Posterior cingulate gyrus (tissue), 11 donors: ENCODE results near the gene TAOK3.
"Not testable (repeated sequence)": the region's sequence is repeated elsewhere in the genome, so short reads cannot be mapped to it uniquely, and the experiment has no call there.

Experiments used
- DNase-seq, 10 donors: peaks; one replicate each; pipeline versions ENCODE4 v3.0.0 to v3.0.0-alpha.2; 2020 to 2021; ENCODE audit warnings: mixed read lengths in 3 of 10
- intact Hi-C: fragments of 100-400 bp; cut with DNase I; formaldehyde crosslinking; loops from one replicate; pipeline ENCODE4 v1.15.1; 2023

Gene TAOK3

DNA sequence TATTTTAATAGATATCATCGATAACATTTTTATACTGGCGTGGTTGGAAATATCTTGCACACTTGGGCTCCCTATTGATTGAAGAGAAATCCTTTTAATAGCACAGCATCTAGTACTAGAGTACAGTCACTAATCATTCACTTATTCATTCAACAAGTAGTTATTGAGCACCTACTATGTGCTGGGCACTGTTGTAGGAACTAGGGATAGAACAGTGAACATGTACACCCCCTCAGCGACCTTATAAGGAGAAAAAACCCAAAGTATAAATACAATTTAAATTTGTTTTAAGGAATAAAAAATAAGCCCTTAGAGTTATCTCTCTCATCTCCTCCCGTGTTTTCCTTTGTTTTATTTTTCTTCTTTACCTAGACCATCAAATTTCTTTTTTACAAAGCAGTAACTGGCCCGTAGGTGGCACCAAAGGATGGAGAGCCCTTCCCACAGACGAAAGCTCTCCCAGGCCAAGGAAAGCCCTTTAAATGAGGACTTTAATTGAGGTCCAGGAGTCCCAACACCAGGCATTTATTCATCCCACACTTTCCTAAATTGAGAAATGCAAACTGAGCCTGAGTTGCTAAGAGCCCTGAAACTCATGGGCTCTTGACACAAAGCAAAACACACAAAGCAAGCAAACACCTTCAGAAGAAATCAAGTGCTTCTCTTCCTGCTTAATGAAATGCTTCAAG lies 207.8 kb downstream of the TAOK3 start:
- DNase-seq = peak in 4 of 10 donors; percentile 29 to 83 (median 52)
- intact Hi-C loops = no loop called here

DNA sequence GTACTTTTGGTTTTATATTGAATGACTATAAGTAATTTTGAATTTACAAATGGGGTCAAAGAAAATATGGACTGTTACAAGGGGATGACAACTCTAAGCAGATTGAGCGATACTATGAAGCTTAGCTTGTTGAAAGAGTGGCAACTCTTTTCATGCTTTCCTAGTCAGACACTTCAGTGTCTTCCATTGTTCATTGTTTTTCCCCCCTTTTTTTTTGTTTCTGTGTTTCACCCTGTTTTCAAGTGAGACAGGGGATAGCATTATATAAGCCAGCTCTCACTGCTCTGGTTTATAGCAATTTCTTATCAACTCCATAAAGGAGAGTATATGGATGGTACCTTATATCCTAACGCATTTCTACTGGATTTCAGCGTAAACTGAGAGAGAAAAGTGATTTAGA lies 212.2 kb downstream of the TAOK3 start:
- DNase-seq = no peak
- intact Hi-C loops = no loop called here

DNA sequence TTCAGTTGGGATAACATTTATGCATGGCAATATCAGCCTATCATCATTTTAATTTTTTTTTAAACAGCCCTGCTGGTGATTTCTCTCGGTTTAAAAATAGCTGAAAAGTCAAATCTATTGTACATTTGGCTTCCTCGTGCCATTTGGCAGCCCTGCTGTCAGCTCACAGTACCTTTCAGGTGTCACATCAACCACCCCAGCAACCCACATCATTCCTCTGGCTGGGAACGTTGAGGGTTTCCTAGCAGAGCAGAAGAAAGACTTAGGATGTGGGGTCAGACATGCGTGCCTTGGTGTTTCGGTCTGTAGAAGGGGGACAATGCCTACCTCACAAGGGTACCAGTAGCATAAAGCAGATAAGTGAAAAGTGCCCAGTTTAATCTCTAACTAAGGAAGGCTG lies 221.0 kb downstream of the TAOK3 start:
- intact Hi-C loops = no loop called here
- DNase-seq = no peak

DNA sequence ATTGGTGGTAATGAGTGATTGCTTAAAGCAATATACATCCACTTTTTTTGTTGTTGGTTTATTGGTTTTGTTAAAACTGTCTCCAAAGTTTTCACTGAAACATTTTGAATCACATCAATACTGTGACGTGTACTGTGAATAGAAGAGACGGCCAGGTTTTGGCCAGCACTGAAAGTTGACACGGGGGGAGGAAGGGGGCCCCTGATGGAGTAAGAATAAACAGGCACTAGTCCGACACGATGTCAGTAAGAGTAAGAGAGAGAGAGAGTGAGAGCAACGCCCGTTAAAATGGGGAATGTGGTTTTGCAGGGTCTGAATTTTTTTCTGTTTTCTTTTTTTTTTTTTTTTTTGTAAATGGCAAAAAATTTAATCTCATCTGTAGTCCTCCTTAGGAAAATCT lies 222.1 kb downstream of the TAOK3 start:
- DNase-seq = no peak
- intact Hi-C loops = no loop called here

- DNase-seq = no peak
- intact Hi-C loops = no loop called here
These were observed 224.4 kb downstream of the TAOK3 start for GRCh38 chr12:118148287-118148686.

GRCh38 chr12:118145798-118146156 lies 226.9 kb downstream of the TAOK3 start:
- no peak for DNase-seq
- intact Hi-C loops = no loop called here

DNA sequence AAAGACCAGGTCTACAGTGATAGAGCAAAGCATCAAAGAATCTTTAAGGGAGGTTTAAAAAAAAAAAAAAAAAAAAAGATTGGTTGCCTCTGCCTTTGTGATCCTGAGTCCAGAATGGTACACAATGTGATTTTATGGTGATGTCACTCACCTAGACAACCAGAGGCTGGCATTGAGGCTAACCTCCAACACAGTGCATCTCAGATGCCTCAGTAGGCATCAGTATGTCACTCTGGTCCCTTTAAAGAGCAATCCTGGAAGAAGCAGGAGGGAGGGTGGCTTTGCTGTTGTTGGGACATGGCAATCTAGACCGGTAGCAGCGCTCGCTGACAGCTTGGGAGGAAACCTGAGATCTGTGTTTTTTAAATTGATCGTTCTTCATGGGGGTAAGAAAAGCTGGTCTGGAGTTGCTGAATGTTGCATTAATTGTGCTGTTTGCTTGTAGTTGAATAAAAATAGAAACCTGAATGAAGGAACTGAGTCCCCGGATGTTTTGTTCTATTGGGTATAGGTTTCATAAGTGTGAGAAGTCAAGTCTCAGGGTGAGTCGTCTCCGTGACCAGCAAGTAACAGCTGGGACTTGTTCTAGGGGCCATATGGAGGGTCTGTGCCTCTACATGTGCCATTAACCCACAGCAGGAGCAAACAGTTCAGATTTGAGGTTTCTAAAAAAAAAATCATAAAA lies 227.5 kb downstream of the TAOK3 start:
- intact Hi-C loops = no loop called here
- peak in 1 of 10 donors; percentile 43 for DNase-seq

GRCh38 chr12:118144499-118144898 lies 228.2 kb downstream of the TAOK3 start:
- peak in 2 of 10 donors; percentile 35 to 53 for DNase-seq
- intact Hi-C loops = no loop called here

DNA sequence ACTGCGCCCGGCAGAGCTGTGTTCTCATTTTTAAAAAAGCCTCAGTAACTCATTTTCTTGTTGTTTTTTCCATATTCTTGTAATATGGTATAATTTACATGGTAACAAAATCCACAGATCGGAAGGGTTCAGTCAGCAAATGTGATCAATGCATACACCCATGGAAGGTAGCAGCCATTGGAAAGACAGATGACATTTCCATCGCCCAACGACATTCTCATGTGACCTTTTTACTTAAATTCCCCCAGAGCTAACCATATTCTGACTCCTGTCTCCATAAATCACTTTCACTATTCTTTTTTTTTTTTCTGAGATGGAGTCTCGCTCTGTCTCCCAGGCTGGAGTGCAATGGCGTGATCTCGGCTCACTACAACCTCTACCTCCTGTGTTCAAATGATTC lies 231.9 kb downstream of the TAOK3 start:
- intact Hi-C loops = no loop called here
- DNase-seq = no peak

GRCh38 chr12:118137148-118137678 lies 235.5 kb downstream of the TAOK3 start:
- no peak for DNase-seq
- intact Hi-C loops = loop anchor here (5.0 kb wide), 1 partner anchor 50 kb away; no protein-coding TSS in a partner anchor

- intact Hi-C loops = loop anchor here (5.0 kb wide), 1 partner anchor 51 kb away; no protein-coding TSS in a partner anchor
- peak; percentile 24 to 91 (median 50) for DNase-seq
These were observed 236.1 kb downstream of the TAOK3 start for GRCh38 chr12:118136559-118137003.

GRCh38 chr12:118135788-118136558 lies 236.7 kb downstream of the TAOK3 start, which contains the start of gene PEBP1:
Gene PEBP1, plus strand, starts transcription at chr12:118136124. Its CDS starts 86 bp downstream, at chr12:118136210.
- intact Hi-C loops = loop anchor here (5.0 kb wide), 1 partner anchor 51 kb away; no protein-coding TSS in a partner anchor
- peak; percentile 98 to 100 (median 99) for DNase-seq

GRCh38 chr12:118129436-118129835 lies 243.3 kb downstream of the TAOK3 start:
- intact Hi-C loops, DNase-seq: not testable (repeated sequence)

DNA sequence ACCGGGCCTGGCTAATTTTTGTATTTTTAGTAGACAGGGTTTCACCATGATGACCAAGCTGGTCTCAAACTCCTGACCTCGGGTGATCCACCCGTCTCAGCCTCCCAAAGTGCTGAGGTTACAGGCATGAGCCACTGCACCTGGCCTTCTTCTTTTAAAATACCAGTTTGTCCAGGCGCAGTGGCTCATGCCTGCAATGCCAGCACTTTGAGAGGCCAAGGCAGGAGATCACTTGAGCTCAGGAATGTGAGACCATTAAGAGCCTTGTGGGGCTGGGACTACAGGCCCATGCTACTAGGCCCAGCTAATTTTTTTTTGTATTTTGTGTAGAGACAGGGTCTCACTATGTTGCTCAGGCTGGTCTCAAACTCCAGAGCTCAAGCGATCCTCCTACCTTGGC lies 244.8 kb downstream of the TAOK3 start:
- intact Hi-C loops = no loop called here
- no peak for DNase-seq

DNA sequence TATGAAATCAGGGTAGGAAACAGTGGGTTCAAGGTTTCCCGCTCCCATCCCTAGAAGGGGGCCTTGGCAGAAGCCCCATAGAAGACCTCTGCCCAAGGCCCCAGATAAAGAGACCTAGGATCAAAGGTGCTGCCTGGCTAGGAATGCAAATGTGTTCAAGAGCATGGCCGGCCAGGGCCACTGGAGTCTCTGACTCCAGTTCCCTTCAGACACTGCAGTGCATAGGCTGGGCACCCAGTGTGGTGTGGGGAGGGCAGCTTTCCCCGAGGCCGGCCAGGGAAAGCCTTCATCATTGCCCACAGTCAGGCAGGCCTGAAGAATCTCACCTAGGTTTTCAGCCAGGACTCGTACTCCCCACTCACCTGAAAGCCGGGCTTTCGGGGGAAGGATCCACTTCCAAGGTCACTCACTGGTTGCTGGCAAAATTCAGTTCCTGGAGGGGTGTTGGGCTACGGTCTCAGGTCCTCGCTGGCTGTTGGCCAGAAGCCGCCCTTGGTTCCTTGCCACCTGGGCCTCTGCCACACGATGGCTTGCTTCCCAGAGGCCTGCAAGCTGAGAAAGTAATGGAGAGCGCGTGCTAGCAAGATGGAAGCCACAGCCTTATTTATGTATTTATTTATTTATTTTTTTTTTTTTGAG lies 246.5 kb downstream of the TAOK3 start:
- peak in 2 of 10 donors; percentile 77 to 82 for DNase-seq
- intact Hi-C loops = no loop called here

- intact Hi-C loops = no loop called here
- no peak for DNase-seq
These were observed 247.0 kb downstream of the TAOK3 start for GRCh38 chr12:118125743-118126118.

DNA sequence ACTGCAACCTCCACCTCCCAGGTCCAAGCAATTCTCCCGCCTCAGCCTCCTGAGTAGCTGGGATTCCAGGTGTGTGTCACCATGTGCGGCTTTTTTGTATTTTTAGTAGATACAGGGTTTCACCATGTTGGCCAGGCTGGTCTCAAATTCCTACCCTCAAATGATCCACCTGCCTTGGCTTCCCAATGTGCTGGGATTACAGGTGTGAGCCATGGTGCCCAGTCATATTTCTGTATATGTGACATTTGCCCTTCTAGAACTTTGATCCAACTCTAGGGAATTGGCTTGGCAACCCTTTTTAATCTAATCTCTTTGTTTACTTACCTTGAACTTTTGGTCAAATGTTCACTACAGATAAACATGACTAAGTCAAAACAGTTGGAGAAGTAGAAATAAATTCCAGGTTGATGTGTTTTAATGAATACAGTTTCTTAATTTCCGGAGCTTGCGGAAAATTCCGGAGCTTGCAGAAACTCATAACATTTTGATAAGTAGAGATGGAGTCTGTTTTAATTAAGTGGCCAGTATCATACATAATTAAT lies 248.3 kb downstream of the TAOK3 start:
- intact Hi-C loops = loop anchor here (5.0 kb wide), 1 partner anchor 248 kb away; the partner anchor contains the start of gene TAOK3
- peak in 2 of 10 donors; percentile 1 to 8 for DNase-seq

DNA sequence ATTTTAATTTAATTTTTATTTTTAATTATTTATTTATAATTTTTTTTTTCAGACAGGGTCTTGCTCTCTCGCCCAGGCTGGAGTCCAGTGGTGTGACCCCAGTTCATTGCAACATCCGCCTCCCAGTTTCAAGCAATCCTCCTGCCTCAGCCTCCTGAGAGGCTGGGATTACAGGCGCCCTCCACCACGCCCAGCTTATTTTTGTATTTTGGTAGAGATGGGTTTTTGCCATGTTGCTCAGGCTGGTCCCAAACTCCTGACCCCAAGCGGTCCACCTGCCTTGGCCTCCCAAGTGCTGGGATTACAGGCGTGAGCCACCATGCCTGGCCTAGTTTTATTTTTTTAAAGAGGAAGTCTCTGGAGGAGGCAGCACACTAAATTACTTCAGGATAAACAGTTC lies 250.4 kb downstream of the TAOK3 start:
- peak in 3 of 10 donors; percentile 18 to 63 (median 32) for DNase-seq
- intact Hi-C loops = loop anchor here (5.0 kb wide), 1 partner anchor 250 kb away; the partner anchor contains the start of gene TAOK3

DNA sequence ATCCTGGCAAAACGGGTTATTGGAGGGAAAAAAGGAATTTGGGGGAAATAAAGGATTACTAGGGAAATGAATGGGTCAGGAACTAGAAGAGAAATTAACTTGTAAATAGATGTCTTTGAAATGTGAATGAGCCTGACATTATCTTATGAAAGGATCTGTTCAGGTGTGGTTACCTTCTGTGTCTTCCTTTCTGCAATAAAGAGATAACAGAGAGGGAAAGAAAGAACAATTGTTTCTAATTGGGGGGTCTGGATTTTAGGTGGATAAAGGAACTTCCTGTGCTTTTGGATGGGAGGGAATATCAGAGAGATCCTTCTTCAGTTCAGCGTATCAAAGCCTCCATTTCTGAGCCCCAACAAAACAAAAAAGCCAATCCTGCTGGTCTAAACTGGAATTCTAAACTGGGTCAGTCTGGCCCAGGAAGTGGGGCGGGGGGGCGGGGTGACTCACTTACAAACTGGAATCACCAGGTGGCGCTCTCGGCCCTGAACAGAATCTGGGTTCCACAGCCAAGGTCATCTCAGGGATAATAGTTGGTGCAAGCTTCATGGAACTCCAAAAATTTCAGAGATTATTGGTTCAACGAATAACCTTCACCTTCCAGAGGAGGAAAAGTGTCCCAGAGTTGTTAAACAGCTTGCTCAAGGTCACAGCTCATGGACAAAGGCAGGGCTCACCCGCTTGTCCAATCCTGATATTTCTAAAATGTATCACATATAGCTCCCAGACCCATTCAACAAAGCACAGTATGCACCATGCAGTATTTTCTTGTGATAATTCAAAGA lies 251.9 kb downstream of the TAOK3 start:
- peak; percentile 29 to 94 (median 77) for DNase-seq
- intact Hi-C loops = loop anchor here (5.0 kb wide), 1 partner anchor 252 kb away; the partner anchor contains the start of gene TAOK3
